HUDEP-2 (cell line): Measurements from ENCODE around the gene EDC3.
"Not testable (repeated sequence)": the region's sequence is repeated elsewhere in the genome, so short reads cannot be mapped to it uniquely, and the experiment has no call there.

Experiments
- DNase-seq, 76 experiments: peaks; one replicate each; lab custom pipeline; 2025; ENCODE audit not compliant: unreplicated experiment in 76 of 76; lab: John Stamatoyannopoulos, UW

Gene EDC3

DNA sequence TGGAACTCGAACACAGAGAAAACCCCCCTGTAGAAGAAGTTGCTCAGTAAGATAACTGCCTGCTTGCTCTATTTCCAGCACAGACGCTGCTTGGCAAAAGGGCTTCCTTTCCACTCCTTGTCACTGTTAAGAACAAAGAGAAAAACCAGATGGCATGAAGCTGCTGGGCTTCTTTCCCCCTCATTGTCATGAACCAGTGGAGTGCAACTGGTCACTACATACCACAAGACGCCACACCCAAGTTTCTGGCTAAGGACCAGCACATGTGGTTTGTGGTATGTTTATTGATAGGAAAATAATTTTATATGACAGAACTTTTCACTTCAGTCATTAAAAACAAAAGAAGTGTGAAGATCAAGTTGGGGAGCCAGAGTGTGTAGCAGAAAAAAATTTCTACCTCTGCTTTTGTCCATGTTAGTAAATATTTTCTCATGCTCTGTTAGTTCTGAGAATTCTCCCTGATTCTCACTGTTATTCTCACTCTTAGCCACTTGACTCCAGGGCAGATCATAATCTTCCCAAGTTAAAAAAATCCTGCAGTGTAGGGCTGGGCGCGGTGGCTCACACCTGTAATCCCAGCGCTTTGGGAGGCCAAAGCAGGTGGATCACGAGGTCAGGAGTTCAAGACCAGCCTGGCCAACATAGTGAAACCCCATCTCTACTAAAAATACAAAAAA, 42.3 kb downstream of the EDC3 start:
- DNase-seq: peak in 60 of 76 experiments; percentile 7 to 68 (median 36)

GRCh38 chr15:74651242-74651741, 44.5 kb downstream of the EDC3 start:
- DNase-seq: no peak

GRCh38 chr15:74648051-74648842, 47.6 kb downstream of the EDC3 start:
- no peak for DNase-seq

GRCh38 chr15:74646480-74646879, 49.3 kb downstream of the EDC3 start:
- DNase-seq: no peak

- DNase-seq: no peak
Measured at GRCh38 chr15:74643665-74644204, 52.1 kb downstream of the EDC3 start.

DNA sequence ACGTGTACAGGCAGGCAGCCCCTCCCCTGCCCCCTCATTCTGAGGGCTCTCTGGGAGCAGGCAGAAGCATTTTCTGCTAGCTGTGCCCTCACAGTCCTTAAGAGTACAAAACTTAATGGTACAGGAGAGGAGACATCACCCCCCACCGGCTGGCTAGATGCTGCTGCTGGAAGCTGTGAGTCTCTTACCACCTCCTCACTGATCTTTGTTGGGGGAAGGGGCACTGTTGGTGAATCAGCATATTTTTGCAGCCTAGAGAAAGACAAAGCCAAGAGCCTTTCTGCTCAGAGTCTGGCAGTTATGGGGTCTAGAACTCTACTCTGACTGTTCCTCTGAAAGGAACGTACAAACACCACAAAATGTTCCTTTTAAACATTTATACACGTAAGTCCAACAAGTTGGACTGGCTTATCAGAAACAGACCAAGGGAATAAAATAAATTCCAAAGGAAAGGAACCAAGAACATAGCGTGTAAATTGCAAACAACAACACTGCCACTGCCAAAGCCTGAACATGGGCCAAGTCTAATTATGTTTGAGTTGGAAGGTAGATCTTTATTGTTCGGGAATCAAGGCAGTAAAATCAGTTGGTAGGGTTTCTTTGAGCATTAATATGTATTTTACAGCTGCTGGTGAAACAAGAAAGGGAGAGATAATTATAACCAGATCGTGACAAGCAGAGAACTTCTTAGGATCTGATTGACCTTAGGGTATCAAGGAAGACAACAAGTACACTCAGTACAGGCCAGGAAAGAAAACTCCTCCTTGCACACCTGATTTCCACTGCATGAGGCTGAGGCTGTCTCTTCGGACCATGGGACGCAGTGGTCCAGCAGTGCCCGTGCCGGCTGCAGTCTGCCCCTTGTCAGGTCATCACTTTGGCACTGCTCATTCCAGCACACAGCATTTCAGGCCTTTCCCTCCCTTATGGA, 52.8 kb downstream of the EDC3 start:
- DNase-seq: no peak

GRCh38 chr15:74642348-74642733, 53.5 kb downstream of the EDC3 start:
- no peak for DNase-seq

GRCh38 chr15:74641151-74641550, 54.7 kb downstream of the EDC3 start:
- DNase-seq: no peak

DNA sequence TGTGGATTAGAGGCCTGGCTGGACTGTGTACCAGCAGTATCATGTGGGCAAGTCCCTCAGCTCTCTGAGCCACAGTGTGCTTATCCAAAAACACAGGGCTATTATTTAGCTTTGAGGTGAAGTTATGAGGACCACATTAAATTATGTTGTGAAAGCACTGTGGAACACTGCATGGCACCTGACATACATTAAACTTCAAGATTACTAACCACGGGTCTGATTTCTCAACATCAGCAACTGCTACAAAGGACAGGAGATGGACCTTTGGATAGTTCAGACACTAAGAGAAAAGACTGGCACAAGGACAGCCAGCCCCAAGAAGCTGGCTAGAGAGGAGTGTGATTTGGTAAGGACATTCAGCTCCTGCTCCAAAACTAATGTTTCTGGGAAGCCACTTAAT, 58.8 kb downstream of the EDC3 start:
- no peak for DNase-seq

GRCh38 chr15:74635228-74635627, 60.6 kb downstream of the EDC3 start:
- peak in 58 of 76 experiments; percentile 6 to 70 (median 43) for DNase-seq

DNA sequence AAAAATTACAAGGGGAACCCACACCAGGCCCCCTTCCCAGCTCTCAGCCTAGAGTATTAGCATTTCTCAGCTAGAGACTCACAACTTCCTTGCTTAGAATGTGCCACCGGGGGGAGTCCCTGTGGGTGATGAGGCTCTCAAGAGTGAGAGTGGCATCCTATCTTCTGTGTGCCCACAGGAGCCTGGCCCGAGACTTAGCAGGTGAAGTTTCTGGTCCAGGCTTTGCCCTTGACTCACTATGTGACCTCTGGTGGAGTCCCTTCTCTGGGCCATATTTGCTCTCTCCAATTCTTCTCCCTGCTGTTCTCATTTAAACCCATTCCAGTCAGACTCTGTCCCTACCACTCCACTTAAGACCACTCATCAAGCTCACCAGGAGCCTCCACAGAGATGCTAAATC, 62.0 kb downstream of the EDC3 start:
- DNase-seq: no peak

- no peak for DNase-seq
Measured at GRCh38 chr15:74632601-74633000, 63.2 kb downstream of the EDC3 start.

DNA sequence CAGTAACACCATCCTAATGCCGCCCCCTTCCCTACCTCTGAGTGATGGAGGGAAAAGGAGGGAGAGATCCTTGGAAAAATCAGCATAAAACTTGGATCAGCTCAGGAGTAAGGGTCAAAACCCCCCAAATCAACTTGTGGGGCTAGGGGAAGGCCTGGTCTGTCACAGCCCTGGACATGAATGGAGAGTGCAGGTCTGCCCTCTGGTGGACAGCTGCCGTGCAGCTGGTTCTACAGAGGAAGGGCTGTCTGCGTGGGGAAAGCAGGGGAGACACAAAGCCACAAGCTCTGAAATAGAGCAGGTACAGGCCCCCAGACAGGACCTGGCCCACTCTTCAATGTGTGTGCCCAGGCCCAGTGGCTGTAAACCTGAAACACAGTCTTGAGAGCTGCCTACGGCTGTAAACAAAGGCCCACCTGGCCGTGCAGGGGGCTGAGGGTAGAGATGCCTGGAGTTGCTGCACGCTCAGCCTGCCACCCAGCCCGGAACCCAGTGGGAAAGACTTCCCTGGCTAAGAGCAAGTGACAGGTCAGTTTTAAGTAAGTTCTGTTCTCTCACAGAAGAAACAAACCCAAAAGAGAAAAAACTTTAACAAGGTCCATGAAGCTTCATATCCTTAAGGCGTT, 63.8 kb downstream of the EDC3 start:
- peak in 54 of 76 experiments; percentile 2 to 72 (median 34) for DNase-seq

GRCh38 chr15:74631408-74631807, 64.4 kb downstream of the EDC3 start:
- no peak for DNase-seq

GRCh38 chr15:74631087-74631385, 64.8 kb downstream of the EDC3 start:
- DNase-seq: no peak

- no peak for DNase-seq
Measured at GRCh38 chr15:74630284-74631086, 65.3 kb downstream of the EDC3 start.

- not testable (repeated sequence) for DNase-seq
Measured at GRCh38 chr15:74629696-74630095, 66.1 kb downstream of the EDC3 start.

- no peak for DNase-seq
Measured at GRCh38 chr15:74628949-74629348, 66.9 kb downstream of the EDC3 start.

DNA sequence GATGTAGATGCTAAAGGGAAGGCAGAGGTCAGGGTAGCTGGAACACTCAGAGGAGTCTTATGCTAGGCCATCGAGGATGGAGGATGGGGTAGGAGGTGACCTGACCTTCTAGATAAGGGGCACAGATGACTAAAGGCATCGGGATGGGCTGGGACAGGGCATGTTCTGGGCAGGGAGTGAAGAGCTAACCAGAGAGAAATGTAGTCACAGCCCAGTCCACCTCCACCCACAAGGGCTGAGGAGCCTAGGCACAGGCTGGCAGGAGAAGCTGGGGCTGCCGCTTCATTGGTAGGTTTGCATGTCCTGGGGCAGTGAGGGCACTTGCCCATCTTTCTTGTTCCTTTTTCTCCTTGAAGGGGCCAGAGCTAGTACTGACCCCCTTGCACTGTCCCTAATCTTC, 67.6 kb downstream of the EDC3 start:
- DNase-seq: no peak

GRCh38 chr15:74627766-74628165, 68.1 kb downstream of the EDC3 start:
- DNase-seq: no peak
